Motor neuron (in vitro differentiated cells): ENCODE results near the gene EED. TPM values are rescaled to one million over a fixed set of nuclear protein-coding genes. Genes with fewer than 3 reads are reported as not detected.
A peak's percentile ranks its signal among the peaks of the same experiment; 100 is the strongest.

Source experiments
- ATAC-seq, 8 experiments: fragments of 200-7000 bp; cut with Tn5 transposase; replicated peaks in 6 of 8; 2 replicates each; pipeline ENCODE4 v1.8.0; 2021; ENCODE audit warnings: mild to moderate bottlenecking in 8 of 8, moderate library complexity in 8 of 8
- H3K27ac ChIP-seq, 2 donors: fragments of 250-450 bp; sonication (Bioruptor Pico); 2 replicates each; pipeline ENCODE4 v1.9.0; 2021; ENCODE audit warnings: antibody characterized with exemption in 2 of 2, mild to moderate bottlenecking in 2 of 2, moderate library complexity in 1 of 2
- H3K4me1 ChIP-seq, 2 donors: fragments of 250-450 bp; sonication (Bioruptor Pico); replicated peaks in 1 of 2; 2 replicates each; pipeline ENCODE4 v1.6.1; 2021; ENCODE audit warnings: antibody characterized with exemption in 2 of 2, mild to moderate bottlenecking in 2 of 2, moderate library complexity in 1 of 2
- H3K4me3 ChIP-seq, 5 donors: fragments of 250-450 bp; sonication (Bioruptor Pico); 2 replicates each; pipeline ENCODE4 v1.9.0; 2021; ENCODE audit warnings: antibody characterized with exemption in 5 of 5, mild to moderate bottlenecking in 5 of 5, moderate library complexity in 4 of 5
- WGBS, 10 experiments: fragments of 450-650 bp; shearing (Covaris generic); methylation state at CpG; one replicate each; pipeline ENCODE4 v1.0.0; 2022; 5-methylcytosine and 5-hydroxymethylcytosine counted together
- in situ Hi-C, 9 experiments: fragments of 400-800 bp; cut with MboI; loops; one replicate each; pipeline ENCODE4 v1.15.0; 2021; ENCODE audit warnings: low sequenced_read_pairs in 9 of 9, low pct_unique_long_range_greater_than_20kb in 2 of 9; ENCODE audit not compliant: unreplicated experiment in 9 of 9
- total RNA-seq, 8 experiments: library from RNA; unstranded; fragments of 300-600 nt; gene quantifications; 2 replicates each; pipeline versions ENCODE4 v1.2.3 to v1.2.4, GENCODE V29; 2022

EED gene
- total RNA-seq, 8 experiments from 2014 or later = 11.1 to 36.5 (median 17.0) TPM

DNA sequence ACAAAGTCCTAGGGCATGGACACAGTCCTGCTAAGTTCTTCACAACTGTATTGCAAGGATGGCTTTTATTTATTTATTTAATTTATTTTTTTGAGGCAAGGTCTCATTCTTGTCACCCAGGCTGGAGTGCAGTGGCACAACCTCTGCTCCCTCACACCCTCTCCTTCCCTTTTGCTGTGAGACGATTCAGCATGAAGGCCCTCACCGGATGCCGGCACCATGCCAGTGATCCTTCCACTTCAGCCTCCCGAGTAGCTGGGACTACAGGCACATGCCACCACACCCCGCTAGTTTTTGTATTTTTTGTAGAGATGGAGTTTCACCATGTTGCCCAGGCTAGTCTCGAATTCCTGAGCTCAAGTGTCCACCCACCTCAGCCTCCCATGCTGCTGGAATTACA is 17.8 kb downstream of the EED start:
- Histone ChIP-seq H3K27ac (no peak overlapping the region), H3K4me3 (no peak overlapping the region), H3K4me1 (no peaks in the 10 kb centered on the region)
- WGBS, 10 experiments = 74 to 100% (median 100%) methylated on average over 1 to 6 of the region's 6 CpGs; no CpG with 5 or more reads in 5 of the 10 experiments
- in situ Hi-C loops = no loop called here
- no peak for ATAC-seq

DNA sequence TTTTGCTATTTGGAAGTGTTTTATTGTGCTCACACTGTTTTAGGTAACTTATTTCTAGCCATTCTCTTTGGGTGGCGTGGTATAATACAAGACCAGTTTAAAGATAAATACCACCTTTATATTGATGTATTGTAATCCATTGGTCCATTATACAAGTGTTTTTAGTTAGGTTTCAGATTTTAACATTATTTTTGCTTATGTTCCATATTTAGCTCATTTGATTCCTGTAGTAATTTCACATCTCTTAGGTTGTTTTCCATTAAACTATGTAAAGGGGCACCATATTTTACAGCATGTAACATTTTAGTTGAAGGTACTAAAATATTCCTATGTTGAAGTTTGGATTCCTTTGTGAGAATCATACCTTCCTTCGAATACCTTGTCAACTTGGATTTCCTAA is 20.1 kb downstream of the EED start:
- no peak for ATAC-seq
- 63 to 100% (median 100%) methylated on average over 2 of the region's 2 CpGs; no CpG with 5 or more reads in 1 of the 10 experiments for WGBS, 10 experiments
- Histone ChIP-seq H3K27ac (no peak overlapping the region), H3K4me3 (no peak overlapping the region), H3K4me1 (no peaks in the 10 kb centered on the region)
- in situ Hi-C loops = no loop called here

DNA sequence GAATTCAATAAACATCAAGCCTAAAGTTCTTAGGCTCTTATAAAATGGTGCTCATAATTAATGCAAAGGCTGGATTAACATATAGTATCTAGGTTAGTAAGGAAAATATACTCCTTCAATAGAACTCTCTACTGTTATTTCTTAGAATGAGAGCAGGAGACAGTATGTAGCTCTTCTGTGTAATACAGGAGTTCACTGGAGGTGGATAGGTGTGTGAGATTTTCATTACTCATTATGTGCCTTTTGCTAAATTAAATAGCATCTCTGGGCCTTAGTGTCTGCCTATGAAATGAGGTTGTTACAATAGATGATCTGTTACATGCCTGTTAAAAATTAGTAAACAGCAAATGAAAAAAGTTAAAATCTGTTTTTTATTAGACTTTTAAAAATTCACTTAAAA is 20.6 kb downstream of the EED start:
- no peak for ATAC-seq
- Histone ChIP-seq H3K4me3 (no peak overlapping the region), H3K4me1 (no peaks in the 10 kb centered on the region), H3K27ac (no peak overlapping the region)
- in situ Hi-C loops = no loop called here

DNA sequence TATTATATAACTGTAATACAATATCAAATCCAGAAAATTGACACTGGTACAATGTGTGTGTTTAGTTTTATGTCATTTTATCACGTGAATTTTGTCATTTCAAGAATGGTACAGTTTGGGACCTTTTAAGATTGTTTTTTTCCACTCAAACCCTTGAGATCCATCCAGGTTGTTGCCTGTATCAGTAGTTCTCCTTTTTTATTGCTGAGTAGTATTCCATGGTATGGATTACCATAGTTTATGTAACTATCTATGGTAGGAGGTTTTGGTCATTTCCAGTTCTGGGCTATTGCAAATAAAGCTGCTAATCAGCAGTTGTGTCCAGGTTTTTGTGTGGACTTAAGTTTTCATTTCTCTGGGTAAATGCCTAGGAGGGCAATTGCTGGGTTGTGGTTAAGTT is 25.1 kb downstream of the EED start:
- WGBS, 10 experiments = 83 to 100% (median 100%) methylated on average over 1 of the region's 1 CpG
- no peak overlapping the region for H3K4me3 ChIP-seq
- ATAC-seq = no peak
- H3K27ac ChIP-seq = no peak overlapping the region
- in situ Hi-C loops = no loop called here
- H3K4me1 ChIP-seq = no peaks in the 10 kb centered on the region

DNA sequence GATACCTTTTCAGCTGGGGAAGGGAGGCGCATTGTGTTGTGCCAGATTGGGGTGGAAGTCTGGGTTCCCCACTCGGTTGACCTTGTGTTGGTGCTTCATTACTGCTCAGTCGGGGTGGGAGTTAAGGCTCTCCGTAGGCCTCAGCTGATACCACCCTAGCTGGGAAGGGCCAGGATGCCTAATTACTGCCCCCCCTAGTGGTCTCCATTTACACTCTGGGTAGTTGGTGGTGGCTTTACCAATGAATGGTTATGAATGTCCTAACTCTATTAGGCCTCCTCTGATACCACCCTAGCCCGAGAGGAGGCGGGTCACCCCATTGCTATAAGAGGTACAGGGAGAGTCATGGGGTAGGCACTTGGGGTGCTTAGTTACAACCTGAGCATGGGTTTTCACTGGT is 29.9 kb downstream of the EED start:
- 79 to 92% (median 83%) methylated on average over 1 to 6 of the region's 6 CpGs; no CpG with 5 or more reads in 3 of the 10 experiments for WGBS, 10 experiments
- in situ Hi-C loops = no loop called here
- Histone ChIP-seq H3K4me3 (no peak overlapping the region), H3K27ac (no peak overlapping the region), H3K4me1 (no peaks in the 10 kb centered on the region)
- ATAC-seq = no peak

DNA sequence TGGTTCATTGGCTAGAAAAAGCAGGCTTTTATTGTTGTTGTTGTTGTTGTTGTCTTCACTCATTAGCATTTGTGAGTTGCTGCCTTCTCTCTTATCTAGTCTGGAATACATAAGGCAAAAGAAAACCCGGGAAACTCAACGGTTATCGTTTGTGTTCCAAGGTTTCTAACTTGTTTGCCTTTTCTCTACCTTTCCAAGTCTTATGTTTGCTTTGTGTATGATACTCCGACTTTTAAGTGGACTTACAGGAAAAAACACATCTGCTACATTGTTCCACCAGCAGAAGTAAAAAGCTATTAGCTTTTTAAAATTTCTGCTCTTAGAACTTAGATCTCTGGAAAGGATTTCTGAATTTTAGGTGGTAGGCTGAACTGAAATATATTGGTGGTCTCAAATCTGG is 30.4 kb downstream of the EED start:
- no peak for ATAC-seq
- 74 to 100% (median 95%) methylated on average over 1 to 4 of the region's 4 CpGs; no CpG with 5 or more reads in 2 of the 10 experiments for WGBS, 10 experiments
- in situ Hi-C loops = loop anchor here in 2 of 9 experiments (25.0 kb wide), 1 partner anchor 413 kb away; the partner anchor contains the start of gene CCDC83 (in 2 of the 2)
- H3K4me1 ChIP-seq = no peaks in the 10 kb centered on the region
- H3K27ac ChIP-seq = no peak overlapping the region
- H3K4me3 ChIP-seq = no peak overlapping the region

DNA sequence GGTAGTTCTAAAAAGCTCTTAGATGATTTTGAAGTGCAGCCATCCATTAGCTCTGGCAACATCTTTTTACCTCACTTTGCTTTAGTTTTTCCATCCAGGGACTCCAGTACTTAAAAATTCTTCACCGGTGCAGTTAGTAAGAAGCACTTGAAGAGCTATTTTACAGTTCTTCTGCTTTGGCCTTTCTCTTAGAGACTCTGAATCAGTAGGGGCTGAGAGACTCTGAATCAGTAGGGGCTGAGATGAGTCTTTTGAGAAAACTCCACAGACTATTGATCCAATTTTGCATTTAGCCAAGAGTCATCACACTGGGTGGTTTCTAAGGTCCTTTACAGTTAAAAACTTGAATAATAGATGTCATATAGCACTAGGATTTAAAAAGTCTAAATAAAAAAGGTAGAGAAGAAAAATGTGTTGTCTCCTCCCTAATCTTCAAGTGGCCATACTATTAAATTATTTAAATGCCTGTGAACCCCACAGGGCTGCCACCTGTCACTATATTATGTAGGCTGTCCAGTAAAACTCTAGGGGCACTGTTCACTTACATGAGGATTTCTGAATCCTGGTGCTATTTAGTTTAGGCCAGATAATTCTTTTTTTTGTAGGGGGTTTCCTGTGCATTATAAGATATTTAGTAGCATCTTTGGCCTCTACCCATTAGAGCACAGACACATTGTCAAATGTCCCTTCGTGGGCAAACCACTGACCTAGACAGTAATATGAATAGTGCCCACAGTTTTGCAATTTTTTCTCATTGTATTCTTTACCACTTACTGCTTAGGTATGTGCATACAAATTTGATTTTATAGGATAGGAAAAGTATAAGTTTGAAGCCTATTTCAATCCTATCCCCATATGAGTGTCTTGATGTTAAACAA is 31.2 kb downstream of the EED start:
- H3K4me1 ChIP-seq = no peaks in the 10 kb centered on the region
- H3K27ac ChIP-seq = no peak overlapping the region
- in situ Hi-C loops = loop anchor here in 2 of 9 experiments (25.0 kb wide), 1 partner anchor 413 kb away; the partner anchor contains the start of gene CCDC83 (in 2 of the 2)
- no peak for ATAC-seq
- H3K4me3 ChIP-seq = no peak overlapping the region
- WGBS, 10 experiments = 94 to 100% (median 100%) methylated on average over 1 to 2 of the region's 2 CpGs

DNA sequence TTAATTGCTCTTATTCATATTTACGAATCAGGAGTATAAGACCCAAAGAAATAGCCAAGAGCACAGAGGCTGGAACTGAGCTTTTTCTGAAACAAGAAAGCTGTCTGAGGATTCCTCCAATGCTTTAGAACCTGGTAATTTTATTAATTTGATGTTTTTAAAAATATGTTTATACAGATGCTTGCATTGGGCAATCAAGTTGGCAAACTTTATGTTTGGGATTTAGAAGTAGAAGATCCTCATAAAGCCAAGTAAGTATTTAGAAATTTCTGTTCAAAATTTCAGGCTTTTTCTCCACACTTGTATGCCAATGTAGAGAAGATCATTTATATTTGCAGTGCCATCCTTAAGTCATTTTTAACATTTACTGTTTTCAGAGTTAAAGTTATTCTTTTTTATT is 33.2 kb downstream of the EED start:
- Histone ChIP-seq H3K27ac (no peak overlapping the region), H3K4me3 (no peak overlapping the region), H3K4me1 (no peaks in the 10 kb centered on the region)
- no peak for ATAC-seq
- 56 to 100% (median 100%) methylated on average over 1 of the region's 1 CpG; no CpG with 5 or more reads in 1 of the 10 experiments for WGBS, 10 experiments
- in situ Hi-C loops = loop anchor here in 2 of 9 experiments (25.0 kb wide), 1 partner anchor 415 kb away; the partner anchor contains the start of gene CCDC83 (in 2 of the 2)

DNA sequence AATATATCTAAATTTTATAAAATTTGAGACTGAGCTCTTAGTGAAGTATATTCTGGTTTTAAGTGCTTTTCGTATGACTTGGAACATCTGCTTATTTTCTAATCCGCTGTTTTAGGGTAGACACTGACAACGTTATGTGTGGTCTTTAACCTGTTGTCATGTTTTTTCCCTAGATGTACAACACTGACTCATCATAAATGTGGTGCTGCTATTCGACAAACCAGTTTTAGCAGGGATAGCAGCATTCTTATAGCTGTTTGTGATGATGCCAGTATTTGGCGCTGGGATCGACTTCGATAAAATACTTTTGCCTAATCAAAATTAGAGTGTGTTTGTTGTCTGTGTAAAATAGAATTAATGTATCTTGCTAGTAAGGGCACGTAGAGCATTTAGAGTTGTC is 33.7 kb downstream of the EED start:
- WGBS, 10 experiments = 93 to 100% (median 97%) methylated on average over 4 to 8 of the region's 8 CpGs; no CpG with 5 or more reads in 1 of the 10 experiments
- no peak for ATAC-seq

DNA sequence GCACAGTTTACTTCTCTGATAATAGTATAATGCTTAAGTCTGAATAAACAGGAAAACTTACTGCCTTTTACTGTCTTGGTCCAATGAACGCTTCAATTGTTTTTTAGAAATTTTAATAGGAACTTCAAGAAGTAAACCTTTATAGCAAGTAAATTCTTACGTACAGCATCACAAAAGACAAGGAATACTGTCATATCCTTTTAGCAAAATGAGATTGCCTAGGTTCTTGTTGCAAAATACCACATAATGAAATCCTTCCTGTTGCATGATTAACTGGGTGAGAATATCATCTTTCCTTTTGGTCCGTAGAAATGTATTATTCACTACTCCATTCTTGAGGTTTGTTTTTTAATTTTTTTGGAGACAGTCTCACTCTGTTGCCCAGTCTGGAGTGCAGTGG is 35.2 kb downstream of the EED start:
- ATAC-seq = no peak
- Histone ChIP-seq H3K4me3 (no peak overlapping the region), H3K4me1 (no peaks in the 10 kb centered on the region), H3K27ac (no peak overlapping the region)
- in situ Hi-C loops = loop anchor here in 2 of 9 experiments (25.0 kb wide), 1 partner anchor 417 kb away; the partner anchor contains the start of gene CCDC83 (in 2 of the 2)
- 88 to 100% (median 94%) methylated on average over 1 to 3 of the region's 3 CpGs; no CpG with 5 or more reads in 1 of the 10 experiments for WGBS, 10 experiments

More for the DNA sequence above, 33.7 kb downstream of the EED start:
- Histone ChIP-seq H3K4me3 (no peak overlapping the region), H3K4me1 (no peaks in the 10 kb centered on the region), H3K27ac (no peak overlapping the region)
- in situ Hi-C loops = loop anchor here in 2 of 9 experiments (25.0 kb wide), 1 partner anchor 416 kb away; the partner anchor contains the start of gene CCDC83 (in 2 of the 2)

DNA sequence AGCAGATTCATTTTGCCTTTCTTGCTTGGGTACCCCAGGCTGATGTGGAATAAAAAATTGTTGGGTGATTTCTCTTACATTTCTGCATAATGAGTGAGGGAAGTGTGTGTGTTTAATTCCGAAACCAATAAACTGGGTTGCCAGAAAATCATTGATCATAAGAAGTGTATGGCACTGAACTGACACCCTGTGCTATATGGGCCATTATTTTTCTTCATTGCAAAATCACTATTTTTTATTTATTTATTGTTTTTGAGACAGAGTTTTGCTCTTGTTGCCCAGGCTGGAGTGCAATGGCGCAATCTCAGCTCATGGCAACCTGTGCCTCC is 42.9 kb downstream of the EED start:
- no peaks in the 10 kb centered on the region for H3K4me1 ChIP-seq
- no peak overlapping the region for H3K4me3 ChIP-seq
- in situ Hi-C loops = loop anchor here in 2 of 9 experiments (25.0 kb wide), 1 partner anchor 425 kb away; the partner anchor contains the start of gene CCDC83 (in 2 of the 2)
- H3K27ac ChIP-seq = no peak overlapping the region
- no peak for ATAC-seq
- WGBS, 10 experiments = 80 to 100% (median 91%) methylated on average over 1 to 2 of the region's 2 CpGs; no CpG with 5 or more reads in 1 of the 10 experiments

DNA sequence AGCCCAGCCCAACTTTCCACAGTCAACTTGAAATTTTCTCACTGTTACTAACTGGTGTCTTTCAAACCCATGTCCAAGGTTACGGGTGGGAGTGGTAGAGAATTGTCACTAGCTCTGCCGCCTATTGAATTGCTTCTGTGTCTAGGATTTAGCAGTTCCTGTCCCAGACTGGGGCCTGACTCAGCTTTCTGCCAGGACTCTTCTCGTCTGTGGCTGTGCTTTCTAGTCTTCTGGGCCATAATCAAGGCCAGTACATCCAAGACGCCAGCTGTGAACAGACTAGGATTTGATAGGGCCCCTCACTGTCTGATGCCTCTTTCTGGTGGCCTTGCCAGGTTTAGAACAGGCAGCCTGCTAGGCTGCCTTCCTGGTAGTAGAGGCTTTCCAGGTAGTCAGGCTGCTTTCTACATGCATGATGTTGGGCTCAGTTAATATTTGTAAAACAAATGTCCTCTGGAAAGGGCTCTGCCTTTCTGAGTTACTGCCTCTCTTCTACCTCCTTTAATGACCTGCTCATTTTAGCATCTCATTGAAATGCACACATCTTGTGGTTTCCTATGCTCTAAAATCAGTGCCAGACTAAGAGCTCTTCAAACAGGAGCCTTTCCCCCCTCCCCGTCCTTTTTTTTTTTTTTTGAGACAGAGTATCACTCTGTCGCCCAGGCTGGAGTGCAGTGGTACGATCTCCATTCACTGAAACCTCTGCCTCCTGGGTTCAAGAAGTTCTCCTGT is 44.4 kb downstream of the EED start:
- no peak overlapping the region for H3K4me3 ChIP-seq
- WGBS, 10 experiments = 40 to 100% (median 83%) methylated on average over 1 to 5 of the region's 7 CpGs; no CpG with 5 or more reads in 2 of the 10 experiments
- H3K27ac ChIP-seq = no peak overlapping the region
- in situ Hi-C loops = loop anchor here in 2 of 9 experiments (25.0 kb wide), 1 partner anchor 427 kb away; the partner anchor contains the start of gene CCDC83 (in 2 of the 2)
- H3K4me1 ChIP-seq = no peaks in the 10 kb centered on the region
- peak in 6 of 8 experiments; percentile 17 to 60 (median 48) for ATAC-seq
